ENCODE data around the gene GPAM. TPM values are rescaled to one million over a fixed set of nuclear protein-coding genes. Genes with fewer than 3 reads are reported as not detected.

Gene GPAM
- total and polyA plus RNA-seq, 10 of the 15 experiments (the other 5 are each of a cell fraction or from before 2014, with no cell fraction given): 3.3 to 9.4 (median 7.4) TPM

GRCh38 chr10:112213098-112213823 is 29.7 kb upstream of the GPAM start (continued):
- TF ChIP-seq MLLT1 (IDR thresholded peaks at IDR 0.05): no peak
- TF ChIP-seq ZNF217 (IDR thresholded peaks at IDR 0.05): no peak
- TF ChIP-seq ATF2 (IDR thresholded peaks at IDR 0.05; ENCODE audit: low read length): peak; percentile 36; the same call in 1 of the 2 replicates

- CTCF ChIA-PET: no interaction called here
Measured at GRCh38 chr10:112210666-112211065, 27.1 kb upstream of the GPAM start.

More at GRCh38 chr10:112210666-112211065, 27.1 kb upstream of the GPAM start:
- ChIA-PET RAD21 (ENCODE audit: unreplicated experiment) (no interaction called here), SMC1A (ENCODE audit: uncharacterized antibody, unreplicated experiment) (interaction anchor here (1.5 kb wide), 1 partner anchor 11 kb away, joined by 3 read pairs; no protein-coding TSS in a partner anchor), POLR2A (no interaction called here)
- Histone ChIP-seq H4K20me1 (ENCODE audit: control insufficient read depth, insufficient read depth) (no peaks in the 10 kb centered on the region), H3K4me1 (ENCODE audit: control insufficient read depth, insufficient read depth, low read length) (no peaks in the 10 kb centered on the region), H3K4me3 (no peak overlapping the region), H3K36me3 (ENCODE audit: control insufficient read depth in 2 of 2, insufficient read depth in 2 of 2, low read length in 1 of 2) (no peaks in the 10 kb centered on the region), H3K79me2 (ENCODE audit: control insufficient read depth, insufficient read depth, low read length) (no peaks in the 10 kb centered on the region), H3K27me3 (replicated peaks in 1 of 2; ENCODE audit: control insufficient read depth in 2 of 2, insufficient read depth in 2 of 2, low read length in 1 of 2) (peaks cover 0 to 4% of the 10 kb centered on the region in 2 experiments; a peak in 3 of 4 replicates), H3K27ac (ENCODE audit: control insufficient read depth, insufficient read depth) (no peak overlapping the region), H3K9ac (ENCODE audit: control insufficient read depth, insufficient read depth, low read length) (no peak overlapping the region), H3K9me3 (replicated peaks; ENCODE audit: control insufficient read depth, insufficient read depth, low read length) (no peaks in the 10 kb centered on the region), H3K4me2 (ENCODE audit: control insufficient read depth, insufficient read depth) (no peak overlapping the region), H2AFZ (ENCODE audit: control insufficient read depth, low read depth, low read length) (no peak overlapping the region)
- TF ChIP-seq KAT2A (conservative IDR thresholded peaks at IDR 0.05; ENCODE audit: control insufficient read depth, low read depth, low read length): no peak
- no peak for TF ChIP-seq JUNB (IDR thresholded peaks at IDR 0.05)
- BruUV-seq (replicated peaks): no TSS peak
- ATAC-seq: no peak
- intact Hi-C loops (cut with micrococcal nuclease; ENCODE audit: unreplicated experiment): no loop called here
- no peak for FAIRE-seq
- in situ Hi-C loops (cut with MboI): no loop called here
- no peak for DNase-seq (ENCODE audit: low read depth, low spot score)
- WGBS (ENCODE audit: insufficient coverage, insufficient replicate concordance, low lambda C conversion rate, missing lambda C conversion rate): 85% methylated on average over 4 of the region's 4 CpGs
